PC-3 (cell line): ENCODE results near the gene PRTG.

Experiments used
- EZH2phosphoT487 ChIP-seq: fragments of 300-600 bp; sonication (generic); IDR thresholded peaks from 2 replicates; pipeline ENCODE4 v1.6.1; 2018; ENCODE audit warnings: mild to moderate bottlenecking, antibody characterized with exemption, low read length, borderline replicate concordance
- TF ChIP-seq, protein P1 (sequence below): fragments of 300-600 bp; sonication (generic); conservative IDR thresholded peaks from 2 replicates; pipeline ENCODE4 v1.5.1; 2017; ENCODE audit warnings: antibody characterized with exemption, low read depth, mild to moderate bottlenecking, low read length

DNA sequence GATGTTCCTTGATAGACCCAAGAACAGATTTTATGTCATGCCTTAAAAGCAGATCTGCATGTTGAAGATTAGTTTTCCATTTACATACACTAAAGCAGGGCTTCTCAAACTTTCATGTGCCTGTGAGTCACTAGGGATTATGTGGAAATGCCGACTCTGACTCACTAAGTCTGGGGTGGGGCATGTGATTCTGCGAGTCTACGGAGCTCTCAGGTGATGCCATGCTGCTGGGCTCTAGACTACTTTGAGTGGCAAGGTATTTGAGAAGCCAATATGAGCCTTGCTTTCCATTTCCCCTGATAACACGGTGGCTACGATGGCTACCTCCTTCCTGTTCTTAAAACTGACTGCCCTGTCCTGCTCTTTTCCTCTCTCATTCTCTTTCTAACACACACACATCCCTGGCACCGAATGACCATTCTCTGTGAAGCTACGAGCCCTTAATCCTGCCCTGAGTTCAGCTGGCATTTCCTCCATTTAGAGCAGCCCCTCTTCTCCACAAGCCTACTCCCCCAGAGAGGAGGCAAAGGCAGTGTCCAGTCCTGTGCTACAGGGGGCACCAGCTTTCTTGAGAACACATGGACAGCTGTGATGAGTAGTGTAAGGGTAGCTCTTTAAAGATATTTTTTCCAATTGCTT is 115.1 kb downstream of the PRTG start:
- TF ChIP-seq, protein P1, sequence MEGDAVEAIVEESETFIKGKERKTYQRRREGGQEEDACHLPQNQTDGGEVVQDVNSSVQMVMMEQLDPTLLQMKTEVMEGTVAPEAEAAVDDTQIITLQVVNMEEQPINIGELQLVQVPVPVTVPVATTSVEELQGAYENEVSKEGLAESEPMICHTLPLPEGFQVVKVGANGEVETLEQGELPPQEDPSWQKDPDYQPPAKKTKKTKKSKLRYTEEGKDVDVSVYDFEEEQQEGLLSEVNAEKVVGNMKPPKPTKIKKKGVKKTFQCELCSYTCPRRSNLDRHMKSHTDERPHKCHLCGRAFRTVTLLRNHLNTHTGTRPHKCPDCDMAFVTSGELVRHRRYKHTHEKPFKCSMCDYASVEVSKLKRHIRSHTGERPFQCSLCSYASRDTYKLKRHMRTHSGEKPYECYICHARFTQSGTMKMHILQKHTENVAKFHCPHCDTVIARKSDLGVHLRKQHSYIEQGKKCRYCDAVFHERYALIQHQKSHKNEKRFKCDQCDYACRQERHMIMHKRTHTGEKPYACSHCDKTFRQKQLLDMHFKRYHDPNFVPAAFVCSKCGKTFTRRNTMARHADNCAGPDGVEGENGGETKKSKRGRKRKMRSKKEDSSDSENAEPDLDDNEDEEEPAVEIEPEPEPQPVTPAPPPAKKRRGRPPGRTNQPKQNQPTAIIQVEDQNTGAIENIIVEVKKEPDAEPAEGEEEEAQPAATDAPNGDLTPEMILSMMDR: no peak
- no peak for TF ChIP-seq EZH2phosphoT487
